Measurements from ENCODE around the gene OPCML. TPM values are rescaled to one million over a fixed set of nuclear protein-coding genes. Genes with fewer than 3 reads are reported as not detected.

Gene OPCML
- total RNA-seq, 4 donors from 2014 or later, result 0.33 TPM; not detected in 3

- intact Hi-C loops (cut with DNase I), result no loop called here
- Histone ChIP-seq H3K27me3 (no peaks in the 10 kb centered on the region), H3K36me3 (no peaks in the 10 kb centered on the region), H3K9me3 (no peaks in the 10 kb centered on the region), H3K4me3 (replicated peaks in 1 of 3) (no peak overlapping the region), H3K27ac (no peak overlapping the region), H3K4me1 (peaks cover 5% of the 10 kb centered on the region in 2 donors)
- DNase-seq, result no peak
- WGBS, 2 donors, result 100% methylated on average over 1 of the region's 1 CpG; no CpG with 5 or more reads in 1 of the 2 donors
- no peak for TF ChIP-seq POLR2A (IDR thresholded peaks at IDR 0.05)
- TF ChIP-seq CTCF (IDR thresholded peaks at IDR 0.05), result no peak
These were observed 1084.5 kb downstream of the OPCML start for GRCh38 chr11:132447761-132448160.

- DNase-seq, result no peak
- Histone ChIP-seq H3K27me3 (no peaks in the 10 kb centered on the region), H3K27ac (no peak overlapping the region), H3K4me3 (replicated peaks in 1 of 3) (no peak overlapping the region), H3K4me1 (peaks cover 5% of the 10 kb centered on the region in 2 donors), H3K36me3 (no peaks in the 10 kb centered on the region), H3K9me3 (no peaks in the 10 kb centered on the region)
- 14 to 24% methylated on average over 1 of the region's 1 CpG for WGBS, 2 donors
- intact Hi-C loops (cut with DNase I), result no loop called here
- TF ChIP-seq CTCF (IDR thresholded peaks at IDR 0.05) (no peak), POLR2A (IDR thresholded peaks at IDR 0.05) (no peak)
These were observed 1086.4 kb downstream of the OPCML start for GRCh38 chr11:132445859-132446291.

GRCh38 chr11:132444911-132445310 is 1087.4 kb downstream of the OPCML start:
- intact Hi-C loops (cut with DNase I), result no loop called here
- no peak overlapping the region for H3K4me3 ChIP-seq (replicated peaks in 1 of 3)
- peaks cover 5% of the 10 kb centered on the region in 2 donors for H3K4me1 ChIP-seq
- 82 to 85% methylated on average over 4 of the region's 4 CpGs for WGBS, 2 donors
- H3K9me3 ChIP-seq, result no peaks in the 10 kb centered on the region
- DNase-seq, result no peak
- H3K27ac ChIP-seq, result no peak overlapping the region
- H3K36me3 ChIP-seq, result no peaks in the 10 kb centered on the region
- TF ChIP-seq CTCF (IDR thresholded peaks at IDR 0.05) (no peak), POLR2A (IDR thresholded peaks at IDR 0.05) (no peak)
- H3K27me3 ChIP-seq, result no peaks in the 10 kb centered on the region

DNA sequence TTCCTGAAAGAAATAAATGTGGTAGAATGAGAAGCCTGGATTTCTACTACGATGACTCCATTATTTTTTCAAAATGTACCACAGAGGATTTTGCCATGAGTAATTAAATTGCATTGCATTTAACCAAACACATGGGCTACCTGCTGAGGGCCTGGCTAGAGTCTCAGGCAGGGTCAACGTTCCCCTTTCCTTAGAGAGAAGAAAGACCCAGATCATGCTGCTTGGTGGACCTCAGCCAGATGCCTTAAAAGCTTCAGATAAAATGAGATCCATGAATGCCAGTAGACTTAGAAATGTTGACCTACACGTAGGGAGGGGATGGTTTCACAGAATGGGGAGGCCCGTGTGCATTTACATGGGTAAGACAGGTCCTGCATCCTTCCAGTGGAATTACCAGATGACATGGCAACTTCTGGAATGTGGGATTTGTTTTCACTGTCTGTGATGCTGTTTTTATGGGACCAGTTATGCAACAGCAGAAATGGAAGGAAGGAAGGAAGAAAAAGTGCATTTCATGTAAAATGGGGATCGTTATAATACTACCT is 1092.5 kb downstream of the OPCML start:
- Histone ChIP-seq H3K9me3 (no peaks in the 10 kb centered on the region), H3K4me3 (replicated peaks in 1 of 3) (no peak overlapping the region), H3K27ac (no peak overlapping the region), H3K27me3 (no peaks in the 10 kb centered on the region), H3K36me3 (no peaks in the 10 kb centered on the region), H3K4me1 (no peaks in the 10 kb centered on the region)
- no peak for TF ChIP-seq POLR2A (IDR thresholded peaks at IDR 0.05)
- TF ChIP-seq CTCF (IDR thresholded peaks at IDR 0.05), result no peak
- WGBS, 2 donors, result 87% methylated on average over 5 of the region's 5 CpGs
- no peak for DNase-seq
- intact Hi-C loops (cut with DNase I), result no loop called here

DNA sequence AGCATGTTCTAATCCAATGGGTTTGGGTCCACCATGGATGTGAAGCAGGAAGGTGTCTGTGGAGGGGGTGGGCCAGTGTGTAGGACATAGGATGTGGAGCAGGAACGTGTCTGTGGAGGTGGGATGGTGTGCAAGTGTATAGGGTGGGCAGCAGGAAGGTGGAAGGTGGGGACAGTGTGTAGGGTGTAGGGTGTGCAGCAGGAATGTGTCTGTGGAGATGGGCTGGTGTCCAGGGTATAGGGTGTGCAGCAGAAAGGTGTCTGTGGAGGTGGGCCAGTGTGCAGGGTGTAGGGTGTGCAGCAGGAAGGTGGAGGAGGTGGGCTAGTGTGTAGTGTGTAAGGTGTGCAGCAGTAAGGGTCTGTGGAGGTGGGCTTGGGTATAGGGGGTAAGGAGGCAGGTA is 1093.9 kb downstream of the OPCML start:
- no peaks in the 10 kb centered on the region for H3K9me3 ChIP-seq
- H3K36me3 ChIP-seq, result no peaks in the 10 kb centered on the region
- no peak overlapping the region for H3K4me3 ChIP-seq (replicated peaks in 1 of 3)
- H3K4me1 ChIP-seq, result no peaks in the 10 kb centered on the region
- no peak overlapping the region for H3K27ac ChIP-seq
- no peak for TF ChIP-seq CTCF (IDR thresholded peaks at IDR 0.05)
- no peak for TF ChIP-seq POLR2A (IDR thresholded peaks at IDR 0.05)
- DNase-seq, result no peak
- intact Hi-C loops (cut with DNase I), result no loop called here
- H3K27me3 ChIP-seq, result no peaks in the 10 kb centered on the region
- WGBS, 2 donors, result 87 to 95% methylated on average over 1 of the region's 1 CpG
